Lung (tissue), 12 donors: ENCODE measurements around the gene CDIPT. TPM values are rescaled to one million over a fixed set of nuclear protein-coding genes. Genes with fewer than 3 reads are reported as not detected.

Source experiments
- ATAC-seq: fragments of 200-7000 bp; cut with Tn5 transposase; one replicate; pipeline ENCODE4 v1.9.1; 2020; ENCODE audit warnings: moderate number of reproducible peaks; ENCODE audit not compliant: insufficient read depth, low FRiP score
- DNase-seq, 3 donors: peaks; one replicate each; pipeline ENCODE4 v3.0.0-alpha.2; 2013 to 2017
- H3K27ac ChIP-seq, 2 donors: one replicate each; pipeline ENCODE4 v1.5.1; 2013; ENCODE audit warnings: mild to moderate bottlenecking in 2 of 2, moderate library complexity in 2 of 2, control low read depth in 1 of 2, inconsistent platforms in 1 of 2, low read depth in 1 of 2, low read length in 1 of 2
- H3K27me3 ChIP-seq, 3 donors: one replicate each; pipeline ENCODE4 v1.5.1; 2013; ENCODE audit warnings: low read length in 2 of 3; ENCODE audit not compliant: control insufficient read depth in 3 of 3, insufficient read depth in 3 of 3
- H3K36me3 ChIP-seq, 4 donors: one replicate each; pipeline ENCODE4 v1.5.1; 2013; ENCODE audit warnings: low read length in 4 of 4, mild to moderate bottlenecking in 1 of 4, moderate library complexity in 1 of 4; ENCODE audit not compliant: control insufficient read depth in 4 of 4, insufficient read depth in 4 of 4
- H3K4me1 ChIP-seq, 5 donors: one replicate each; pipeline ENCODE4 v1.5.1; 2013; ENCODE audit warnings: low read length in 5 of 5, mild to moderate bottlenecking in 2 of 5, moderate library complexity in 1 of 5; ENCODE audit not compliant: control insufficient read depth in 5 of 5, insufficient read depth in 5 of 5
- H3K4me3 ChIP-seq: one replicate; pipeline ENCODE4 v1.5.1; 2013; ENCODE audit warnings: mild to moderate bottlenecking, control low read depth, moderate library complexity
- H3K9ac ChIP-seq, 2 donors: one replicate each; pipeline ENCODE4 v1.5.1; 2013; ENCODE audit warnings: low read length in 2 of 2, control low read depth in 1 of 2; ENCODE audit not compliant: insufficient read depth in 1 of 2
- H3K9me3 ChIP-seq, 4 donors: one replicate each; pipeline ENCODE4 v1.5.1; 2013; ENCODE audit warnings: low read length in 3 of 4, mild to moderate bottlenecking in 1 of 4, moderate library complexity in 1 of 4; ENCODE audit not compliant: control insufficient read depth in 4 of 4, insufficient read depth in 3 of 4
- WGBS, 2 donors: extraction: QIAGEN DNeasy Blood & Tissue Kit; methylation state at CpG; one replicate each; pipeline ENCODE4 v1.1.7; 2013; 5-methylcytosine and 5-hydroxymethylcytosine counted together
- polyA plus RNA-seq, 2 donors: library from polyadenylated mRNA; stranded (reverse); fragments of 200-250 nt; gene quantifications; one replicate each; pipeline ENCODE4 v1.2.1, GENCODE V29; 2013
- total RNA-seq, 2 donors: library from RNA; depleted of rRNA in 1 of 2; stranded (reverse); fragments of >200 nt in 1 of 2; gene quantifications; one replicate each; pipeline ENCODE4 v1.2.1, GENCODE V29; 2014 to 2021
- TF ChIP-seq, protein P1 (sequence below): IDR thresholded peaks from 2 replicates; pipeline ENCODE4 v1.5.1; 2012; ENCODE audit warnings: mild to moderate bottlenecking; ENCODE audit errors: control extremely low read depth, extremely low read depth
- donor health status: control.
- donor health status: control.
- donor health status: Bipolar disorder and iron deficiency.
- donor health status: healthy.
- donor health status: DM: yes; HTN: yes; CAD: no.

Gene CDIPT
- total and polyA plus RNA-seq, 4 donors, result 66.9 to 105 (median 73.3) TPM

DNA sequence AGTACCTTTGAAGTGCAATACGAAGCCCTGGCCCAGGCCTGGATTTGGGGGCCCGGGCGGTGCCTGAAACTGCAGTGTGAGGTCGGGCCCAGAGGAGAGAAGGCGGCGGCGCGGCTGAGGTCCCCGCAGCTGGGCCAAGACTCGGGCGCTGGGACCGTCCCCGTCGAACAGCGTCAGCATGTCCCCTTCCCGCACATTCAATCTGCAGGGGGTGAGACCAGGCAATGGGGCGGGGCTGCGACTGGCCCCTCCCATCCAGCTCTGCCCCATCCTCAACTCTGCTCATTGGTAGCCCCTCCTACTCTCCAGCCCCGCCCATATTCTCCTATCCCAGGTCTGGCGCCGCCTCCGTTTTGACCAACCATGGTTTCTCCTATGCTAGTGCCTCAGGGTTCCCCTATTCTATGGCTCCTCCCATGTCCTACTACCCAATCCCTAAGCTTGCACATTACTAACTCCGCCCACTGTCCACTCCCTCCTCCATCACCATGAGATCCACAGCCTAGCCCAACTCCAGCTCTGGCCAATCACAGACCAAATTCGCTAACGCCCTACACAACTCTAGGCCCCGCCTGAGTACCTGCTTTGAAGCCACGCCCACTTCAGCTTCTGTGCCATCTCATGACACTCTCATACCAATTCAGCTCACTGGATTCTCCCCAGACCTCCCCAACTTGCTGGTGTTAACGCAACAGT, 14.4 kb upstream of the CDIPT start:
- peaks cover 4 to 33% (median 27%) of the 10 kb centered on the region in 3 donors for H3K27me3 ChIP-seq
- ATAC-seq, result peak; percentile 81

DNA sequence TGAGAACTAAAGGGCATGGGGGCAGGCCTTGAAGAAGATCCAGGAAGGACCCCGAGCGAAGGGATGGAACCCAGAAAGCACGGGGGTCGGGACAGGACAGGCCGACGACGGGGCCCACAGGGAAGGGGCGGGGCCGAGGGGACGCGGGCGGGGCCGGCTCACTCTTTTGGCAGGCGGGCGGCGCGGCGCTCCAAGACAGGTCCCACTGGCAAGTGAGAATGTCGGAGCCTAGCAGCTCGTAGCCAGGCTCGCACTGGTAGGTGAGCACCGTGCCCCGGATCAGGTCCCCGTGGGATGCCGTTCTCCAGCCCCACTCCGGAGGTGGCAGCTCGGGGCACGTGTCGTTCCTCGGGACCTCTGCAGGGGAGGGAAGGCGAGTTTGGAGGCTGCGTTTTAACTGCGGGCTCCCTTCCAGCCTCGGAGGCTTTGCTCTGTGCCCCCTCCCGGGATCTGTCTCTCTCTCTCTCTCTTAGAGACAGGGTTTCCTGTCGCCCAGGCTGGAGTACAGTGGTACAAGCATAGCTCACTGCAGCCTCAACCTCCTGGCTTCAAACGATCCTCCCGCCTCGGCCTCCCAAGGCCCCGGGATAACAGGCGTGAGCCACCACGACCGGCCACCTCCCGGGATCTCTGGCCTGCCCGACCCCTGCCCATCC, 13.7 kb upstream of the CDIPT start:
- Histone ChIP-seq H3K27me3 (peaks cover 4 to 33% (median 27%) of the 10 kb centered on the region in 3 donors), H3K4me1 (peaks cover 0 to 5% (median 0%) of the 10 kb centered on the region in 5 donors), H3K4me3 (no peak overlapping the region), H3K27ac (no peak overlapping the region), H3K9ac (no peak overlapping the region), H3K9me3 (peaks cover 0 to 6% (median 0%) of the 10 kb centered on the region in 4 donors), H3K36me3 (no peaks in the 10 kb centered on the region)
- no peak for DNase-seq
- 7 to 8% methylated on average over 32 to 45 of the region's 45 CpGs for WGBS, 2 donors
- no peak for ATAC-seq
- TF ChIP-seq, protein P1, sequence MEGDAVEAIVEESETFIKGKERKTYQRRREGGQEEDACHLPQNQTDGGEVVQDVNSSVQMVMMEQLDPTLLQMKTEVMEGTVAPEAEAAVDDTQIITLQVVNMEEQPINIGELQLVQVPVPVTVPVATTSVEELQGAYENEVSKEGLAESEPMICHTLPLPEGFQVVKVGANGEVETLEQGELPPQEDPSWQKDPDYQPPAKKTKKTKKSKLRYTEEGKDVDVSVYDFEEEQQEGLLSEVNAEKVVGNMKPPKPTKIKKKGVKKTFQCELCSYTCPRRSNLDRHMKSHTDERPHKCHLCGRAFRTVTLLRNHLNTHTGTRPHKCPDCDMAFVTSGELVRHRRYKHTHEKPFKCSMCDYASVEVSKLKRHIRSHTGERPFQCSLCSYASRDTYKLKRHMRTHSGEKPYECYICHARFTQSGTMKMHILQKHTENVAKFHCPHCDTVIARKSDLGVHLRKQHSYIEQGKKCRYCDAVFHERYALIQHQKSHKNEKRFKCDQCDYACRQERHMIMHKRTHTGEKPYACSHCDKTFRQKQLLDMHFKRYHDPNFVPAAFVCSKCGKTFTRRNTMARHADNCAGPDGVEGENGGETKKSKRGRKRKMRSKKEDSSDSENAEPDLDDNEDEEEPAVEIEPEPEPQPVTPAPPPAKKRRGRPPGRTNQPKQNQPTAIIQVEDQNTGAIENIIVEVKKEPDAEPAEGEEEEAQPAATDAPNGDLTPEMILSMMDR, result no peak

More for the DNA sequence above, 14.4 kb upstream of the CDIPT start:
- 16 to 21% methylated on average over 24 to 28 of the region's 28 CpGs for WGBS, 2 donors
- Histone ChIP-seq H3K9ac (no peak overlapping the region), H3K9me3 (peaks cover 0 to 6% (median 0%) of the 10 kb centered on the region in 4 donors), H3K4me1 (peaks cover 0 to 5% (median 0%) of the 10 kb centered on the region in 5 donors), H3K27ac (no peak overlapping the region), H3K36me3 (no peaks in the 10 kb centered on the region), H3K4me3 (no peak overlapping the region)
- peak in 2 of 3 donors; percentile 11 to 12 for DNase-seq
- TF ChIP-seq, protein P1, result no peak

DNA sequence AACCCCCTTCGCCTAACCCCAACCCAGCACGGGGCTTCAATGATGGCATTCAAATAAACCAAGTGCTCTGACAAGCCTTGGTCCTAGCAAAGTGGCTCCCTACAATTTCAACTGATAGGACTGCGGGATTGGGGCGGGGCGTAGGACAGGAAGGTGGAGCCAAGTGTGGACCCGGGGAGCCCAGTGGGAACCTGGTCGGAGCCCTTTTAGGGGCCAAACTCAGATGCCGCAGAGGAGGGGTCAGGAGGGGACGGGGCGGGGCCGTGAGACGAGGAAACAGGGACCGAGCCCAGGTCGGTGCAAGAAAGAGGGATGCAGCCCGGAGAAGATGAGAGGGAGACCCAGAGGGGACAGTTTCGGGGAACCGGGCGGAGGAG, 13.2 kb upstream of the CDIPT start:
- no peak overlapping the region for H3K27ac ChIP-seq
- peaks cover 4 to 33% (median 27%) of the 10 kb centered on the region in 3 donors for H3K27me3 ChIP-seq
- WGBS, 2 donors, result 15 to 16% methylated on average over 18 of the region's 18 CpGs
- H3K9ac ChIP-seq, result no peak overlapping the region
- DNase-seq (no peak), ATAC-seq (no peak)
- TF ChIP-seq, protein P1, result no peak
- H3K4me3 ChIP-seq, result no peak overlapping the region
- H3K4me1 ChIP-seq, result peaks cover 0 to 5% (median 0%) of the 10 kb centered on the region in 5 donors
- no peaks in the 10 kb centered on the region for H3K36me3 ChIP-seq
- H3K9me3 ChIP-seq, result peaks cover 0 to 6% (median 0%) of the 10 kb centered on the region in 4 donors
